Activated T-helper 17 cell treated with anti-CD3 and anti-CD28 coated beads, Interleukin-2, amount 50 U/mL, for 72 hours (primary cell): ENCODE results near the gene ANO1. TPM values are rescaled to one million over a fixed set of nuclear protein-coding genes. Genes with fewer than 3 reads are reported as not detected.
"Not testable (repeated sequence)": the region's sequence is repeated elsewhere in the genome, so short reads cannot be mapped to it uniquely, and the experiment has no call there.

Experiments
- ATAC-seq: fragments of 150-1000 bp; cut with Tn5 transposase; replicated peaks from 2 replicates; pipeline ENCODE4 v1.10.0; 2021; ENCODE audit warnings: mild to moderate bottlenecking, moderate library complexity
- H3K27ac Mint-ChIP-seq: one replicate; pipeline ENCODE4 v1.8.0; 2022; ENCODE audit warnings: mixed read lengths
- H3K27me3 Mint-ChIP-seq: one replicate; pipeline ENCODE4 v1.8.0; 2022; ENCODE audit warnings: mixed read lengths
- H3K36me3 Mint-ChIP-seq: one replicate; pipeline ENCODE4 v1.8.0; 2022; ENCODE audit warnings: low read depth, mild to moderate bottlenecking, mixed read lengths
- H3K4me1 Mint-ChIP-seq: one replicate; pipeline ENCODE4 v1.8.0; 2022; ENCODE audit warnings: mixed read lengths
- H3K4me3 Mint-ChIP-seq: one replicate; pipeline ENCODE4 v1.8.0; 2022; ENCODE audit warnings: mild to moderate bottlenecking, mixed read lengths
- H3K9me3 Mint-ChIP-seq: one replicate; pipeline ENCODE4 v1.8.0; 2022; ENCODE audit warnings: mixed read lengths
- total RNA-seq, 2 donors: library from RNA; stranded (reverse); gene quantifications; one replicate each; pipeline ENCODE4 v1.2.3, GENCODE V29; 2022

Gene ANO1
- total RNA-seq, 2 donors from 2014 or later = 0.09 to 0.11 TPM

GRCh38 chr11:70203751-70204465 is 125.8 kb downstream of the ANO1 start:
- Mint-ChIP-seq H3K36me3 (peaks cover 52% of the 10 kb centered on the region), H3K9me3 (no peaks in the 10 kb centered on the region), H3K4me3 (peak overlapping the region; percentile 98), H3K4me1 (peaks cover 20% of the 10 kb centered on the region), H3K27ac (peak overlapping the region; percentile 99), H3K27me3 (no peaks in the 10 kb centered on the region)
- ATAC-seq = peak; percentile 82

GRCh38 chr11:70204466-70204799 is 126.3 kb downstream of the ANO1 start:
- peaks cover 58% of the 10 kb centered on the region for H3K36me3 Mint-ChIP-seq
- ATAC-seq = peak; percentile 61
- peak overlapping the region; percentile 98 for H3K4me3 Mint-ChIP-seq
- peak overlapping the region; percentile 99 for H3K27ac Mint-ChIP-seq
- peaks cover 22% of the 10 kb centered on the region for H3K4me1 Mint-ChIP-seq
- no peaks in the 10 kb centered on the region for H3K9me3 Mint-ChIP-seq
- no peaks in the 10 kb centered on the region for H3K27me3 Mint-ChIP-seq

- peaks cover 27% of the 10 kb centered on the region for H3K4me1 Mint-ChIP-seq
- H3K4me3 Mint-ChIP-seq = peak overlapping the region; percentile 98
- no peaks in the 10 kb centered on the region for H3K9me3 Mint-ChIP-seq
- H3K36me3 Mint-ChIP-seq = peaks cover 65% of the 10 kb centered on the region
- H3K27me3 Mint-ChIP-seq = no peaks in the 10 kb centered on the region
- ATAC-seq = no peak
- peak overlapping the region; percentile 99 for H3K27ac Mint-ChIP-seq
Measured at GRCh38 chr11:70205049-70205725, 127.1 kb downstream of the ANO1 start.

GRCh38 chr11:70205766-70206165 is 127.6 kb downstream of the ANO1 start:
- peak overlapping the region; percentile 99 for H3K27ac Mint-ChIP-seq
- H3K36me3 Mint-ChIP-seq = peaks cover 67% of the 10 kb centered on the region
- H3K27me3 Mint-ChIP-seq = no peaks in the 10 kb centered on the region
- peaks cover 29% of the 10 kb centered on the region for H3K4me1 Mint-ChIP-seq
- H3K9me3 Mint-ChIP-seq = no peaks in the 10 kb centered on the region
- peak overlapping the region; percentile 98 for H3K4me3 Mint-ChIP-seq
- no peak for ATAC-seq

GRCh38 chr11:70206226-70206981 is 128.3 kb downstream of the ANO1 start:
- peaks cover 29% of the 10 kb centered on the region for H3K4me1 Mint-ChIP-seq
- H3K27ac Mint-ChIP-seq = peak overlapping the region; percentile 99
- no peaks in the 10 kb centered on the region for H3K9me3 Mint-ChIP-seq
- H3K36me3 Mint-ChIP-seq = peaks cover 67% of the 10 kb centered on the region
- peak overlapping the region; percentile 98 for H3K4me3 Mint-ChIP-seq
- no peaks in the 10 kb centered on the region for H3K27me3 Mint-ChIP-seq
- no peak for ATAC-seq

GRCh38 chr11:70206982-70207376 is 128.9 kb downstream of the ANO1 start:
- H3K27me3 Mint-ChIP-seq = no peaks in the 10 kb centered on the region
- H3K27ac Mint-ChIP-seq = peak overlapping the region; percentile 48
- no peaks in the 10 kb centered on the region for H3K9me3 Mint-ChIP-seq
- H3K4me1 Mint-ChIP-seq = peaks cover 29% of the 10 kb centered on the region
- ATAC-seq = no peak
- peaks cover 67% of the 10 kb centered on the region for H3K36me3 Mint-ChIP-seq
- no peak overlapping the region for H3K4me3 Mint-ChIP-seq

GRCh38 chr11:70207531-70208131 is 129.5 kb downstream of the ANO1 start:
- Mint-ChIP-seq H3K27me3 (no peaks in the 10 kb centered on the region), H3K36me3 (peaks cover 67% of the 10 kb centered on the region), H3K4me1 (peaks cover 29% of the 10 kb centered on the region), H3K4me3 (peak overlapping the region; percentile 7), H3K9me3 (no peaks in the 10 kb centered on the region), H3K27ac (peak overlapping the region; percentile 48)
- no peak for ATAC-seq

- ATAC-seq = no peak
- no peak overlapping the region for H3K4me3 Mint-ChIP-seq
- H3K9me3 Mint-ChIP-seq = no peaks in the 10 kb centered on the region
- H3K27ac Mint-ChIP-seq = no peak overlapping the region
- peaks cover 29% of the 10 kb centered on the region for H3K4me1 Mint-ChIP-seq
- no peaks in the 10 kb centered on the region for H3K27me3 Mint-ChIP-seq
- peaks cover 60% of the 10 kb centered on the region for H3K36me3 Mint-ChIP-seq
Measured at GRCh38 chr11:70209391-70209912, 131.3 kb downstream of the ANO1 start.

GRCh38 chr11:70210051-70210501 is 132.0 kb downstream of the ANO1 start:
- Mint-ChIP-seq H3K27ac (no peak overlapping the region), H3K27me3 (no peaks in the 10 kb centered on the region), H3K9me3 (no peaks in the 10 kb centered on the region), H3K4me3 (no peak overlapping the region), H3K36me3 (peaks cover 53% of the 10 kb centered on the region), H3K4me1 (peaks cover 24% of the 10 kb centered on the region)
- ATAC-seq = no peak

- peaks cover 49% of the 10 kb centered on the region for H3K36me3 Mint-ChIP-seq
- peak; percentile 32 for ATAC-seq
- no peak overlapping the region for H3K27ac Mint-ChIP-seq
- H3K9me3 Mint-ChIP-seq = no peaks in the 10 kb centered on the region
- no peaks in the 10 kb centered on the region for H3K27me3 Mint-ChIP-seq
- H3K4me3 Mint-ChIP-seq = no peak overlapping the region
- H3K4me1 Mint-ChIP-seq = peaks cover 19% of the 10 kb centered on the region
Measured at GRCh38 chr11:70210530-70210929, 132.4 kb downstream of the ANO1 start.

GRCh38 chr11:70212227-70212811 is 134.2 kb downstream of the ANO1 start:
- Mint-ChIP-seq H3K4me3 (no peak overlapping the region), H3K9me3 (no peaks in the 10 kb centered on the region), H3K27me3 (no peaks in the 10 kb centered on the region), H3K4me1 (peaks cover 12% of the 10 kb centered on the region), H3K36me3 (peaks cover 31% of the 10 kb centered on the region), H3K27ac (no peak overlapping the region)
- ATAC-seq = no peak

GRCh38 chr11:70217388-70217787 is 139.3 kb downstream of the ANO1 start:
- H3K9me3 Mint-ChIP-seq, H3K4me1 Mint-ChIP-seq, ATAC-seq, H3K4me3 Mint-ChIP-seq, H3K27ac Mint-ChIP-seq, H3K36me3 Mint-ChIP-seq: not testable (repeated sequence)
- H3K27me3 Mint-ChIP-seq = peaks cover 19% of the 10 kb centered on the region

GRCh38 chr11:70218076-70218475 is 140.0 kb downstream of the ANO1 start:
- H3K9me3 Mint-ChIP-seq, H3K4me1 Mint-ChIP-seq, H3K4me3 Mint-ChIP-seq, ATAC-seq, H3K27ac Mint-ChIP-seq, H3K36me3 Mint-ChIP-seq: not testable (repeated sequence)
- peaks cover 19% of the 10 kb centered on the region for H3K27me3 Mint-ChIP-seq

- Mint-ChIP-seq H3K4me3 (no peak overlapping the region), H3K27me3 (peaks cover 19% of the 10 kb centered on the region), H3K27ac (no peak overlapping the region), H3K9me3 (no peaks in the 10 kb centered on the region), H3K4me1 (no peaks in the 10 kb centered on the region), H3K36me3 (no peaks in the 10 kb centered on the region)
- no peak for ATAC-seq
Measured at GRCh38 chr11:70220136-70220535, 142.0 kb downstream of the ANO1 start.
